ENCODE data around the gene SNRNP200. TPM values are rescaled to one million over a fixed set of nuclear protein-coding genes. Genes with fewer than 3 reads are reported as not detected.
A peak's percentile ranks its signal among the peaks of the same experiment; 100 is the strongest.

The SNRNP200 gene
- total RNA-seq, 4 donors from 2014 or later: 55.3 to 90.0 (median 68.6) TPM

DNA sequence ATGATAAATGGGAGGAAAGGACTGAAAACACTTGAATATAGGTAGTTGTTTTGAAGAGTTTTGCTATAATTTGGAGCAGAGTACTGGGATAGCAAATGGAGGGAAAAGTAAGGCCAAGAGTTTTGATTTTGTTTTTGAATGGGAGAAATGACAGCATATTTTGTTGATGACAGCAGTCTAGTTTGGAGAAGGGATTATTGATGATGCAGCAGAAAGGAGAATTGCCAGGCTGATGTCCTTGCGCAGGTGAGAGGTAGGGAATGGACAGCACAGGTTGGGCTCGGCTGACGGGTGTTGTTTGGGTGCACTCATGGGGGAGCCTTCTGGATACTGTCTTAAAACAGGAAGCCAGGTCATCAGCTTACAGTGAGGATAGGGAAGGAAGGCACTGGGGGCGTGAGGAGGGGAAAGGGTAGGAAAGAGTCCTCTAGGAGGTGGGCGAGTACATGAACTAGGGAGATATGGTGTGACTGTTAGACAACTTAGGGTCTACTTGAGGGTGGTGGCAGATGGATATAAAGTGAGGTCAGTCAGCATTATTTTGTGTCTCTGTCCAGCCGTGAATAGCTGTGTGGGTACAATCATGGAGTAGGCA is 40.6 kb upstream of the SNRNP200 start:
- Histone ChIP-seq H3K9me3 (no peaks in the 10 kb centered on the region), H3K27ac (no peak overlapping the region), H3K36me3 (peaks cover 0 to 10% (median 0%) of the 10 kb centered on the region in 3 donors), H3K27me3 (no peaks in the 10 kb centered on the region), H3K4me1 (no peaks in the 10 kb centered on the region), H3K4me3 (no peak overlapping the region)
- no peak for TF ChIP-seq POLR2A (IDR thresholded peaks at IDR 0.05)
- TF ChIP-seq, protein P1, sequence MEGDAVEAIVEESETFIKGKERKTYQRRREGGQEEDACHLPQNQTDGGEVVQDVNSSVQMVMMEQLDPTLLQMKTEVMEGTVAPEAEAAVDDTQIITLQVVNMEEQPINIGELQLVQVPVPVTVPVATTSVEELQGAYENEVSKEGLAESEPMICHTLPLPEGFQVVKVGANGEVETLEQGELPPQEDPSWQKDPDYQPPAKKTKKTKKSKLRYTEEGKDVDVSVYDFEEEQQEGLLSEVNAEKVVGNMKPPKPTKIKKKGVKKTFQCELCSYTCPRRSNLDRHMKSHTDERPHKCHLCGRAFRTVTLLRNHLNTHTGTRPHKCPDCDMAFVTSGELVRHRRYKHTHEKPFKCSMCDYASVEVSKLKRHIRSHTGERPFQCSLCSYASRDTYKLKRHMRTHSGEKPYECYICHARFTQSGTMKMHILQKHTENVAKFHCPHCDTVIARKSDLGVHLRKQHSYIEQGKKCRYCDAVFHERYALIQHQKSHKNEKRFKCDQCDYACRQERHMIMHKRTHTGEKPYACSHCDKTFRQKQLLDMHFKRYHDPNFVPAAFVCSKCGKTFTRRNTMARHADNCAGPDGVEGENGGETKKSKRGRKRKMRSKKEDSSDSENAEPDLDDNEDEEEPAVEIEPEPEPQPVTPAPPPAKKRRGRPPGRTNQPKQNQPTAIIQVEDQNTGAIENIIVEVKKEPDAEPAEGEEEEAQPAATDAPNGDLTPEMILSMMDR (IDR thresholded peaks at IDR 0.05): no peak
- DNase-seq: no peak
- WGBS, 2 donors: 94% methylated on average over 6 of the region's 6 CpGs
- intact Hi-C loops (cut with DNase I): no loop called here

DNA sequence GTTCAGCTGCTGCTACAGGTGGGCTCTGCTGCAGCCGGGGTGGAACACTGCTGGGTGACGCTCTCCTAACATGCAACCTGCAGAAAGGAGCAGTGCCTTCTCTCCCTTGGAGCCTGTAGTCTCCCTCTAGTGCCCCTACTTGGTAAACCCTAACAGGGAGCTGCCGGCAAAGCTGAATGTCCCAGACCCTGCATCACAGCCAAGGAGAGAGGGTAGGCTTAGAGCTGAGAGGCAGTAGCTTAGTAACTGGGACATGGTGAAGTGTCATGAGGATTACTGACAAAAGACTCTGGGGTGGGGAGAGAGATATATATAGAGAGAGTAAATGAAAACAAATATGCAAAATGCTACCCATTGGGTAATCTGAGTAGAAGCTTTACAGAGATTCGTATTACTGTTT is 40.1 kb upstream of the SNRNP200 start:
- 89 to 95% methylated on average over 1 to 4 of the region's 4 CpGs for WGBS, 2 donors
- Histone ChIP-seq H3K27ac (peak overlapping the region in 1 of 4 donors; percentile 16), H3K4me1 (no peaks in the 10 kb centered on the region), H3K27me3 (no peaks in the 10 kb centered on the region), H3K9me3 (no peaks in the 10 kb centered on the region), H3K36me3 (peaks cover 0 to 10% (median 0%) of the 10 kb centered on the region in 3 donors), H3K4me3 (no peak overlapping the region)
- no peak for DNase-seq
- intact Hi-C loops (cut with DNase I): no loop called here
- TF ChIP-seq POLR2A (IDR thresholded peaks at IDR 0.05): no peak
- TF ChIP-seq, protein P1 (IDR thresholded peaks at IDR 0.05): no peak

DNA sequence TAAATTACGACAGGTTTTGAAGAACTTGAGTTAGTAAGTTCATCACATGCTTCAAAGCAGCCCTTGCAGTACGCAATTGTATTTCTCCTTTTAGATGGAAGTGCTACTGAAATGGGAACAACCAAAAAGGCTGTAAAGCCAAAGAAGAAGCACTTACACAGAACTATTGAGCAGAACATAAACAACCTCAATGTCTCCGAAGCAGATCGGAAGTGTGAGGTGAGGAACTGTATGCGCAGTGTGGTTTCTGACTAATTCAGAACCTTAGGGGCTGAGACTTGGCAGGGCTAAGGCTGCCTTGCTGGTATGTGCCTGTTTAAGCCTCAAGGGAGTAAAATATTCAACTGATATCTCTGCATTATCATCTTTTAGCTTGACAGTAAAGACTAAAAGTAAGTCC is 38.7 kb upstream of the SNRNP200 start:
- Histone ChIP-seq H3K27me3 (no peaks in the 10 kb centered on the region), H3K4me3 (no peak overlapping the region), H3K4me1 (no peaks in the 10 kb centered on the region), H3K9me3 (no peaks in the 10 kb centered on the region), H3K36me3 (peaks cover 0 to 7% (median 0%) of the 10 kb centered on the region in 3 donors), H3K27ac (peak overlapping the region; percentile 8 to 70 (median 42))
- no peak for DNase-seq
- peak in 1 of 4 donors; percentile 56 for TF ChIP-seq POLR2A (IDR thresholded peaks at IDR 0.05)
- TF ChIP-seq, protein P1 (IDR thresholded peaks at IDR 0.05): no peak
- 53 to 88% methylated on average over 4 to 5 of the region's 5 CpGs for WGBS, 2 donors
- intact Hi-C loops (cut with DNase I): no loop called here

DNA sequence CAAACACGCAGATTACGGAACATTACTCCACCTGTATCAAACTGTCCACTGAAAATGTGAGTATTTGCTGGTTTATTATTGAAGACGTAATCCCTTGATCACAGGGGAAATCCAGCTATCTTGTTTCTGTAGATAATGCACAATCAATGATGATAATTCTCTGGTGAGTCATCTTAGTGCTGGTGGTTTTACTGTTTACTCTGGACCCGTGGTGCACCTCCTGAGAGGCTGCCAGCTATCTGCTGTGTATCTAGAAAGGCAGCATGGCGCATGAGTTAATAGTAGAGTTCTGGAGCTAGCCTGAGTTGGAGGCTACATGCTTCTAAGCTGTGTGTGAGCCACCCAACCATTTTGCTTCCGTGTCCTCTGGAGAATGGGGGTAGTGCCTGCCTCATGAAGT is 36.7 kb upstream of the SNRNP200 start:
- Histone ChIP-seq H3K4me1 (no peaks in the 10 kb centered on the region), H3K27me3 (no peaks in the 10 kb centered on the region), H3K36me3 (peaks cover 0 to 7% (median 0%) of the 10 kb centered on the region in 3 donors), H3K4me3 (no peak overlapping the region), H3K9me3 (no peaks in the 10 kb centered on the region), H3K27ac (peak overlapping the region in 2 of 4 donors; percentile 11 to 60)
- WGBS, 2 donors: 54 to 57% methylated on average over 4 to 5 of the region's 6 CpGs
- intact Hi-C loops (cut with DNase I): no loop called here
- peak in 1 of 4 donors; percentile 26 for TF ChIP-seq POLR2A (IDR thresholded peaks at IDR 0.05)
- TF ChIP-seq, protein P1 (IDR thresholded peaks at IDR 0.05): no peak
- DNase-seq: no peak

DNA sequence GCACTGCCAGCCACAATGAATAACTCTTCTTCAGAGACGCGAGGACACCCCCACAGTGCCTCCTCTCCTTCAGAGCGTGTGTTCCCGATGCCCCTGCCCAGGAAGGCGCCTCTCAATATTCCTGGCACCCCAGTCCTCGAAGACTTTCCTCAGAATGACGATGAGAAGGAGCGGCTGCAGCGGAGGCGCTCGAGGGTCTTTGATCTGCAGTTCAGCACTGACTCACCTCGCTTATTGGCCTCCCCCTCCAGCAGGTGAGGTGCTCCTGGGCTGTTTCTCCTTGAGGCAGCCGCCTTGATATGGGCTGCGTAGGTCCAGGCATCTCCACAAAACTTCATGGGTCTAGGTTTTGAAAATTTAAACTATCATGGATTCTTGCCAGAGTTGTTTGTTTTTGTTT is 36.3 kb upstream of the SNRNP200 start:
- H3K9me3 ChIP-seq: no peaks in the 10 kb centered on the region
- no peaks in the 10 kb centered on the region for H3K4me1 ChIP-seq
- no peak overlapping the region for H3K4me3 ChIP-seq
- no peak for DNase-seq
- H3K27ac ChIP-seq: peak overlapping the region in 1 of 4 donors; percentile 60
- no peak for TF ChIP-seq POLR2A (IDR thresholded peaks at IDR 0.05)
- TF ChIP-seq, protein P1 (IDR thresholded peaks at IDR 0.05): no peak
- no peaks in the 10 kb centered on the region for H3K27me3 ChIP-seq
- 80 to 98% methylated on average over 8 to 12 of the region's 14 CpGs for WGBS, 2 donors
- peaks cover 0 to 7% (median 0%) of the 10 kb centered on the region in 3 donors for H3K36me3 ChIP-seq
- intact Hi-C loops (cut with DNase I): no loop called here
